Measurements from ENCODE around the gene ZNF526.

ZNF526 gene

DNA sequence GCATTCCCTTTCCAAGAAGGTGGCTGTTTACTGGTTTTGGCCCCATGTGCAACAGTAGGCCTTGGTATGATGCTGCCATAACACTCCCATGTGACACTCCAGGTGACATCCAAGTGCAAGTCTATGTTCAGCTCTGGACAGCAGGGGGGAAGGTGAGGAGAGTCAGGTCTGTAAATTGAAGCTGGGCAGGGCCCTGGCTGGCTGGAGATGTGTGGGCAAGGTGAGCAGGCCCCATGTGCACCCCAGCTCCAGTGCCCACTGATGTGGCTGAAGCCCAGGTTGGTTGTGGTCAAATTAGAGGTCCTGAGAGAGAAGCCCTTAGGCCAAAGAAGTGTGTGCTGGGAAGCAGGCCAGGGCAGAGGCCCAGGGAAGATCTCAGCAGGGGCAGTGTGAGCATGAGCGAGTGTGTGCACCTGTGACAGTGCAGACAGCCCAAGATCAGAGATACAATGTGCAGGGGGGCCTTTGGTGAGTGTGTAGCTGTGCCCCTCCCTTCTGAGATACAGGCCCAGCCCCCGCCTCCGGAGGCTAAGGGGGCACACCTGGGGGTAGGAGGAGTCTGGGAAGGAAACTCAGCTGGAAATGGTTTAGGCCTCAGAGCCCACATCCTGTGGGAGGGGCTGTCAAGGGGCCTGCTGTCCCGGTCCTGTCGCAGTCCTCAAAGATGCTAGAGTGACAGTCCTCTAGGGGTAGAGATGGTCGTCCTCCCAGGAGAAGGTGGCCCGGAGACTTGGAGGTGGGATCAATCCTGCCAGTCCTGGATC is 21.3 kb upstream of the ZNF526 start:
- Histone ChIP-seq H3K4me1 (ENCODE audit: control insufficient read depth, low read depth, low read length) (peaks cover 10% of the 10 kb centered on the region), H3K9me3 (ENCODE audit: control insufficient read depth, low read depth, low read length) (no peaks in the 10 kb centered on the region), H3K27me3 (ENCODE audit: control insufficient read depth, insufficient read depth, low read length) (no peaks in the 10 kb centered on the region), H3K27ac (ENCODE audit: low read length) (no peak overlapping the region), H3K36me3 (ENCODE audit: control insufficient read depth, low read depth, low read length) (peaks cover 26% of the 10 kb centered on the region), H3K4me3 (ENCODE audit: low read length) (no peak overlapping the region), H3K9ac (ENCODE audit: low read length) (no peak overlapping the region)

DNA sequence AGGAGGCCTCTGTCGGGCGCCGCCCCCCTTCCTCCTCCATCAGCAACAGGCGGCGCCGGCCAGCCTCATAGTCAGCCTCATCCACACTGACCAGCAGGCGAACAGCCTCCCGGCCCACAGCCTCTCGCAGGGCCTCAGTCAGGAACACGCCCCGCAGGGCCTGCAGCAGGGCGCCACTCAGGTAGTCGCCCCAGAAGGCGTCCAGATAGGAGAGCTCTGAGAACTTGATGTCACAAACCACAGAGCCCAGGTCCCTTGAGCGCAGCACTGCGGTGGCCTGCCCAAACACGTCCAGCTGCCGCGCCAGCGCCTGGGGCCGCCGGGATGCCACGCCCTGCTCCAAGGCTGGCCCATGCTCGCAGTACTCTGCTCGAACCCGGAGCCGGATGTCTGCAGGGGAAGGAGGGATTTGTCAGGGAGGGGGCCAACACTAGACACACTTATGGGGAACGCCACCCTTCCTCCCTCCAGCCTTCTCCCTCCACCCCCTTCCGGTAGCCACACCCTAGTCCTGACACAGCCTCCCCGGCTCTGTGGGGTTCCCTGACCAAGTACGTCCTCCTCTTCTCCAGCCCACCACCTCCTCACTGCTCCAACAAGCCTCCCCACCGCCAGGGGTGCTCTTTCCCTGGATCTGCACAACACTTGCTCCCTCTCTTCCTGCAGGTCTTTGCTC is 20.5 kb upstream of the ZNF526 start:
- H3K36me3 ChIP-seq (ENCODE audit: control insufficient read depth, low read depth, low read length): peaks cover 30% of the 10 kb centered on the region
- no peak overlapping the region for H3K9ac ChIP-seq (ENCODE audit: low read length)
- no peaks in the 10 kb centered on the region for H3K9me3 ChIP-seq (ENCODE audit: control insufficient read depth, low read depth, low read length)
- no peak overlapping the region for H3K27ac ChIP-seq (ENCODE audit: low read length)
- H3K27me3 ChIP-seq (ENCODE audit: control insufficient read depth, insufficient read depth, low read length): no peaks in the 10 kb centered on the region
- H3K4me3 ChIP-seq (ENCODE audit: low read length): no peak overlapping the region
- H3K4me1 ChIP-seq (ENCODE audit: control insufficient read depth, low read depth, low read length): peaks cover 14% of the 10 kb centered on the region

DNA sequence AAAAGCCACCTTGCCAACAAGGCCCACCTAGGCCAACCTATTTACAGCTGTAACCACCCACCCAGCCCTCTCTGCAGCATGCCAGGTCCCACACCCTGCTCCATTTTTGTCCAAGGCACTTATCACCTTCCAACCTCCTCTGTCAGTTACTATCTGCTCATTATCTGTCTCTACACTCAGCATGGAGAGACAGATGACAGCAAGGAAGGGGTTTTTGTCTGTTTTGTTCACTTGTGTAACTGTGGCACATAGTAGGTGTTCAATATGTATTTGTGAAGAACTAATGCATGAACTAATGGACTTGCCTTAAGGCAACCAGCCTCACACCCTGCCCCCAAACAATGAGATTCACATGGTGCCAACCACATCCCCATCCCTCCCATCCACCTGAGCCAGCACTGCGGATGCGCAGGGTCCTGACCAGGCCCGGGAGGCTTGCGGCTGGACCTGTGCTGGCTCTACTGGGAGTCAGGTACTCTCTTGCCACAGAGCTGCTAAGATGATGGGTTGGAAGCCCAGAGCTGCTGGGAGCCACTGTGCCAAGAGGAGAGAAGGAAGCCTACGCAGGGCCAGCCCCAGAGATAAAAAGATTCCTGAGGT is 19.9 kb upstream of the ZNF526 start:
- H3K4me3 ChIP-seq (ENCODE audit: low read length): no peak overlapping the region

DNA sequence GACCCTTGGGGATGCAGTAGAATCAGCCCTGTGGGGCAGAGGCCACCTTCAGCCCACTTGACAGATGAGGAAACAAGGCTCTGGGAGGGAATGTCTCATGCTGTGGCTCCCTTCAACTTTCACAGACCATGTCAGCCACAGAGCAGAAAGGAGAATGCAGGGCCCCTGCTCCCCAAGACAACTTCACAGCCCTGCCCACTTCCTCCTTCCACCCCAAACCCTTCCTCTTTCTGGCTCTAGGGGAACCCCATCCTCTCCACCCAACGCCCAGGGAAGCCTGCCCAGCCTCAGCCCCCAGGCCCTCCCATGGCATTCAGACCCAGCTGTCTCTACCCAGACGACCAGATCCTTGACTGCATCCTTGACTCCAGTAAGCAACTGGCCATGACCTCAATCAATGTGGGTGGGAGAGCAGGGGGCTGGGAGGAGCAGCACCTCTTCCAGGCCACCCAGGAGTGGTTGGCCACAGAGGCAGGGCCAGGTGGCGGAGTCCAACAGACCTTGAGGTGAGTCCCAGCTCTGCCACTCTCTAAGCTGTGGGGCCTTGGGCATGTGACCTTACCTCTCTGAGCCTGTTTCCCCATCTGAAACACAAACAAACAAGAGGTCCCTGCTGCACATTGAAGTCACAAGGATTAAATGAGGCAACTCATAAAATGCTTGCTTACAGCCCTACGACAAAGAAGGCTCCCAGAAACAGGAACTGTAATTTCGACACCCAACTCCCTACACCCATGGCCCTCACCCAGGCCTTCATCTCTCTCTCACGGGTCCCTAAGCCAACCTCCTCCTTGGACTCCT is 18.4 kb upstream of the ZNF526 start:
- Histone ChIP-seq H3K4me1 (ENCODE audit: control insufficient read depth, low read depth, low read length) (peaks cover 17% of the 10 kb centered on the region), H3K9ac (ENCODE audit: low read length) (no peak overlapping the region), H3K36me3 (ENCODE audit: control insufficient read depth, low read depth, low read length) (peaks cover 32% of the 10 kb centered on the region), H3K4me3 (ENCODE audit: low read length) (no peak overlapping the region), H3K27ac (ENCODE audit: low read length) (no peak overlapping the region), H3K27me3 (ENCODE audit: control insufficient read depth, insufficient read depth, low read length) (no peaks in the 10 kb centered on the region), H3K9me3 (ENCODE audit: control insufficient read depth, low read depth, low read length) (no peaks in the 10 kb centered on the region)

More for the DNA sequence above, 19.9 kb upstream of the ZNF526 start:
- no peak overlapping the region for H3K27ac ChIP-seq (ENCODE audit: low read length)
- no peaks in the 10 kb centered on the region for H3K9me3 ChIP-seq (ENCODE audit: control insufficient read depth, low read depth, low read length)
- no peaks in the 10 kb centered on the region for H3K27me3 ChIP-seq (ENCODE audit: control insufficient read depth, insufficient read depth, low read length)
- H3K9ac ChIP-seq (ENCODE audit: low read length): no peak overlapping the region
- H3K36me3 ChIP-seq (ENCODE audit: control insufficient read depth, low read depth, low read length): peaks cover 30% of the 10 kb centered on the region
- peaks cover 18% of the 10 kb centered on the region for H3K4me1 ChIP-seq (ENCODE audit: control insufficient read depth, low read depth, low read length)

DNA sequence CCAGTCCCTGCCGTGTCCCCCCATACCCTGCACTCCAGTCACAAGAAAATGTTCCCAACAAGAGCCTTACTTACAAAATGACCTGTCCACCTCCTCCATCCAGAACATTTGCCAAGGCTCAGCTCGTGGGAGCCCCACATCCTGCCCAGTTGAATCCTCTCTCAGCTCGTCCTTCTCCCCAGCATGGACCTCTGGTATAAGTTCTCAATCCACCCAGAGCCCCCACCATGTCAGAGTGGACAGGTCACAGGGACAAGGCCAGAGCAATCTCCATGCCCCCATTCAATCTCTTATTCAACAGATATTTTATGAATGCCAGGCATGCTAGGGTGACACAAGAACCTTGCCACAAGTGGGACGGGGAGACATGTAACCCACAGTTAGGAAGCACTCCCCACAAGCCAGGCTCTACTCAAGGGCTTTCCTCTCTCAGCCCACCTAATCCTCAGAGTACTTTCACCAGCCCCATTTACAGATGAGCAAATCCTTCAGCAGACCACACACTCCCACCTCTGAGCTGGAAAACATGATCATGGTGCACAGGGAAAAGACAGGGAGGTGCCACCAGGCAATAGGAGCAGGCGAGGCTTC is 17.7 kb upstream of the ZNF526 start:
- Histone ChIP-seq H3K27me3 (ENCODE audit: control insufficient read depth, insufficient read depth, low read length) (no peaks in the 10 kb centered on the region), H3K9ac (ENCODE audit: low read length) (no peak overlapping the region), H3K9me3 (ENCODE audit: control insufficient read depth, low read depth, low read length) (no peaks in the 10 kb centered on the region), H3K36me3 (ENCODE audit: control insufficient read depth, low read depth, low read length) (peaks cover 39% of the 10 kb centered on the region), H3K27ac (ENCODE audit: low read length) (no peak overlapping the region), H3K4me1 (ENCODE audit: control insufficient read depth, low read depth, low read length) (peaks cover 10% of the 10 kb centered on the region), H3K4me3 (ENCODE audit: low read length) (no peak overlapping the region)

DNA sequence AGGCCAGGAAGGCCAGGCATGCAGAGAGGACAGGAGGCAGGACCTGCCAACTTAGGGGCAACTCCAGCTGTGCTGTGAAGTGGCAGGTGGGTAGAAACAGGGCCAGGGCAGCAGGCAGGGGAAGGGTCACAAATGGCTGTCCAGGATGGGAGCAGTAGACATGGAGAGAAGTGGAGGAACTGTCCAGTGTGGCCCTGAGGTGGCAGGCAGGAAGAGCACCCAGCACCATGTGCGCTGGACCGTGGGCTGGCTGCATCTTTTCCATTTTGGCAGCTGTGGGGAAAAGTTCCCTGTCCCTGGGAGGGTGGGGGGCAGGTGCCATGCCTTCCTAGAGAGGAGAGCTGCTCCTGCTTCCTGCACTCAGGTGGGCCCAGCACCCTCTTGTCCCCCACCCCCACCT is 16.4 kb upstream of the ZNF526 start:
- Histone ChIP-seq H3K9ac (ENCODE audit: low read length) (no peak overlapping the region), H3K36me3 (ENCODE audit: control insufficient read depth, low read depth, low read length) (peaks cover 50% of the 10 kb centered on the region), H3K4me1 (ENCODE audit: control insufficient read depth, low read depth, low read length) (peaks cover 8% of the 10 kb centered on the region), H3K9me3 (ENCODE audit: control insufficient read depth, low read depth, low read length) (no peaks in the 10 kb centered on the region), H3K27ac (ENCODE audit: low read length) (no peak overlapping the region), H3K4me3 (ENCODE audit: low read length) (no peak overlapping the region), H3K27me3 (ENCODE audit: control insufficient read depth, insufficient read depth, low read length) (no peaks in the 10 kb centered on the region)

DNA sequence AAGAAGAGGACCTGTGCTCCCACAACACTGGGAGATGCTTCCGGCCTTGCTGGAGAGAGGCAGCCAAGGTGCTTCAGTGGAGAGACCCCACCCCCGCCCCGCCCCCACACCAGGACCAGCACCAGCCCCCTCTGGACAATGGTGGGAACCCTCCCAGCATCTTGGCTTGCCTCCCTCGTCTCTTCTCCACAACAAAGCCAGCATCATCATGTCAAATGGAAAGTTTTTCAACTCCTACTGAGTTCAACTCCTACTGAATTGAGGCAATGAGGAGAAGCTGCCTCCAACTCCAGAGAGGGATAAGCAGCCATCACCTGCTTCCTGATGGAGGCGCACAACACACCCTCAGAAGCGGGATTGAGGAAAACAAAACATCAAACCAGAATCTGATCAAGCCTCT is 15.4 kb upstream of the ZNF526 start:
- Histone ChIP-seq H3K36me3 (ENCODE audit: control insufficient read depth, low read depth, low read length) (peaks cover 56% of the 10 kb centered on the region), H3K9ac (ENCODE audit: low read length) (no peak overlapping the region), H3K9me3 (ENCODE audit: control insufficient read depth, low read depth, low read length) (no peaks in the 10 kb centered on the region), H3K27ac (ENCODE audit: low read length) (no peak overlapping the region), H3K4me3 (ENCODE audit: low read length) (no peak overlapping the region), H3K4me1 (ENCODE audit: control insufficient read depth, low read depth, low read length) (peaks cover 8% of the 10 kb centered on the region), H3K27me3 (ENCODE audit: control insufficient read depth, insufficient read depth, low read length) (no peaks in the 10 kb centered on the region)

DNA sequence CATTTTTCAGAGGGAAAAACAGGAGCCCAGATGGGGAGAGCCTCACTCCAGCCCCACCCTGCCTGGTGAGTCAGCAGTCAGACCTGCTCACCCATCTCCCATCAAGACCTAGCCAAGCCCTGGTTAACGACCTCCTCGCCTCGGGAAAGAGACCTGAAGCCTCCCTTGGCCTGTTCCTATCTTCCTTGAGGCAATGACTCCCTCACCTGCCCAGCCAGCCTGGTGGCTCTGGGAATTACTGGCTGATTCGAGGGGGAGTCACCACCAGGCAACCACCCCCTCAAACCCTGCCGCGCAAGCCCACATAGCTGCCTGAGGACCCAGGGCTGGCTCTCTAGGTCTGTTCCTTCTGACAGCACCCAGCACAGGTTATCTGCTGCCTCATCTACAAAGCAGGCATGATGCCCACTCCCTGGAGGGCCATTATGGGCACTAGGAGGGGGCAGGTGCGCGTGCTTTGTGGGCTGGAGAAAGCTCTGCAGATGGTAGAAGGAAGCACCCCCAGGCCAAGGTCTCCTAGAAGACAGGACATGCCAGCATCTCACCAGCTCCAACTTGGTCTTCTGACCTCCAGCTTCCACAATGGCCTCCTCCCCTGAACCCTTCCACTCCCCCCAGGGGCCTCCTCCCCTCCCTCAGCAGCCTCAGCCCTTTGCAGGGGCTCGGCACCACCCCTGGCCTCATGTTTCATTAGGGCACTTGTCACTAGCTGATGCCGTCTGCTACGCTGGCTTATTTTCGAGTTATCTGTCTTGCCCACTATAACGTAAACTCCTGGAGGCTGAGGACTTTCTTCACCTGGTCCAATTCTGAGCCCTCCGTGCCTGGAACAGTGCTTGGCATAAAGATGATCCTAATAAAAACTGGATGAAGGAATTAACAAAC is 13.0 kb upstream of the ZNF526 start:
- Histone ChIP-seq H3K36me3 (ENCODE audit: control insufficient read depth, low read depth, low read length) (peaks cover 48% of the 10 kb centered on the region), H3K9me3 (ENCODE audit: control insufficient read depth, low read depth, low read length) (no peaks in the 10 kb centered on the region), H3K27ac (ENCODE audit: low read length) (no peak overlapping the region), H3K27me3 (ENCODE audit: control insufficient read depth, insufficient read depth, low read length) (no peaks in the 10 kb centered on the region), H3K4me3 (ENCODE audit: low read length) (no peak overlapping the region), H3K9ac (ENCODE audit: low read length) (no peak overlapping the region), H3K4me1 (ENCODE audit: control insufficient read depth, low read depth, low read length) (peaks cover 8% of the 10 kb centered on the region)

DNA sequence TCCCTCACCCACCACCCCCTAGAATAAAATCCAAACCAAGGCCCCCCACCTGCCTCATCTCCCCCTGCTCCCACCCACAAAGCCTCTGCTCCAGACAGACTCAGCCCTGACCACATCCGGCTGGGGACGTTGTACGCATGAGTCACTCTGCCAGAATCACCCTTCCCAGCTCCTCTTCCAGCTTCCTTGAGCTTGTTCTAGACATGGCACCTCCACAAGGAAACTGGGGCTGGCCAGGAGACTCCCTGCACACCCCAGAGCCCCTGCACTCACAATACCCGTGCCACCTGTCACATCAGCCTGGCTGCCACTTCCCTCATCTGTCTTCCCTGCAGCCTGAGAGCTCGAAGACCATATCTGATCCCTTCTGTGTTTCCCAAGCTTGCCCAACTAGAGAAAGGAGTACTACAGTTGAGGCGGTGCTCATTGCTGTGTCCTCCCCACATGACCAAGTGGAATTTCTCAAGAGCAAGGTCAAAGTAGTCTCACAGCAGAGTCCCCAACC is 12.3 kb upstream of the ZNF526 start:
- no peak overlapping the region for H3K27ac ChIP-seq (ENCODE audit: low read length)
- no peaks in the 10 kb centered on the region for H3K9me3 ChIP-seq (ENCODE audit: control insufficient read depth, low read depth, low read length)
- H3K27me3 ChIP-seq (ENCODE audit: control insufficient read depth, insufficient read depth, low read length): no peaks in the 10 kb centered on the region
- peaks cover 46% of the 10 kb centered on the region for H3K36me3 ChIP-seq (ENCODE audit: control insufficient read depth, low read depth, low read length)
- H3K4me3 ChIP-seq (ENCODE audit: low read length): no peak overlapping the region
- peaks cover 8% of the 10 kb centered on the region for H3K4me1 ChIP-seq (ENCODE audit: control insufficient read depth, low read depth, low read length)
- no peak overlapping the region for H3K9ac ChIP-seq (ENCODE audit: low read length)

DNA sequence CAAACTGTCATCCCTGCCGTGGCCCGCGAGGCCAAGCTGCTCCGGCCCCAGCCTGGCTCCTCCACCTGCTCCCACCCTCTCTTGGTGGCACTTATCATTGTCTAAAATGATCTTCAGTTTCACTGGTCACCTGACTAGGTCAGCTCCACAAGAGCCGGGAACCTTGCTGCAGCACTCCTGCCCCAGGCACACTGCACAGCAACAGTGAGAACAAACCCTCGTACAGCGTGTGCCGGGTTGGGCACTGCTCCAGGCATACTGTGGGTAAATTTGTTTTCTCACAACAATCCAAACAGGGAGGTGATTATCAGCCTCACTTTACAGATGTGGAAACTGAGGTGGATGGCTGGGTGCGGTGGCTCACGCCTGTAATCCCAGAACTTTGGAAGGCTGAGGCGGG is 11.5 kb upstream of the ZNF526 start:
- no peak overlapping the region for H3K4me3 ChIP-seq (ENCODE audit: low read length)
- H3K9ac ChIP-seq (ENCODE audit: low read length): no peak overlapping the region
- no peaks in the 10 kb centered on the region for H3K9me3 ChIP-seq (ENCODE audit: control insufficient read depth, low read depth, low read length)
- H3K27me3 ChIP-seq (ENCODE audit: control insufficient read depth, insufficient read depth, low read length): no peaks in the 10 kb centered on the region
- peaks cover 8% of the 10 kb centered on the region for H3K4me1 ChIP-seq (ENCODE audit: control insufficient read depth, low read depth, low read length)
- no peak overlapping the region for H3K27ac ChIP-seq (ENCODE audit: low read length)
- H3K36me3 ChIP-seq (ENCODE audit: control insufficient read depth, low read depth, low read length): peaks cover 49% of the 10 kb centered on the region

All from iPS-18a (cell line).